Activated CD4-positive, alpha-beta T cell treated with anti-CD3 and anti-CD28 coated beads for 36 hours (primary cell): ENCODE results near the gene SMAD7. TPM values are rescaled to one million over a fixed set of nuclear protein-coding genes. Genes with fewer than 3 reads are reported as not detected.

ENCODE experiments used
- ATAC-seq: fragments of 200-7000 bp; cut with Tn5 transposase; one replicate; pipeline ENCODE4 v1.10.0; 2021; ENCODE audit warnings: mild to moderate bottlenecking, moderate library complexity
- CTCF ChIA-PET: fragments of 350-600 bp; sonication (Branson Sonifier 250); formaldehyde crosslinking; loops from one replicate; lab custom pipeline; 2021; ENCODE audit warnings: antibody characterized with exemption; lab: Charles Lee
- POLR2A ChIA-PET: fragments of 350-600 bp; sonication (Branson Sonifier 250); formaldehyde crosslinking; loops from one replicate; lab custom pipeline; 2021; ENCODE audit warnings: antibody characterized with exemption, inconsistent platforms; lab: Charles Lee
- DNase-seq: peaks from one replicate; pipeline ENCODE4 v3.0.0-alpha.2; 2020
- H3K27ac Mint-ChIP-seq: one replicate; pipeline ENCODE4 v1.8.0; 2021; ENCODE audit warnings: mixed read lengths
- H3K27me3 Mint-ChIP-seq: one replicate; pipeline ENCODE4 v1.8.0; 2021; ENCODE audit warnings: mixed read lengths
- H3K36me3 Mint-ChIP-seq: one replicate; pipeline ENCODE4 v1.8.0; 2021; ENCODE audit warnings: low read depth, mixed read lengths
- H3K4me1 Mint-ChIP-seq: one replicate; pipeline ENCODE4 v1.8.0; 2021; ENCODE audit warnings: mixed read lengths
- H3K4me3 Mint-ChIP-seq: one replicate; pipeline ENCODE4 v1.8.0; 2021; ENCODE audit warnings: mild to moderate bottlenecking, moderate library complexity, mixed read lengths
- H3K9me3 Mint-ChIP-seq: one replicate; pipeline ENCODE4 v1.8.0; 2021; ENCODE audit warnings: low read depth, mixed read lengths
- intact Hi-C, 2 experiments: fragments of 100-400 bp; cut with DNase I in 1 of 2; cut with micrococcal nuclease in 1 of 2; formaldehyde crosslinking; loops; one replicate each; pipeline versions ENCODE4 v1.14.2 to v1.15.1; 2022 to 2024; cut with DNase I, micrococcal nuclease
- total RNA-seq, 2 experiments: library from RNA; stranded (reverse); gene quantifications; one replicate each; pipeline ENCODE4 v1.2.3, GENCODE V29; 2021

Gene SMAD7
- total RNA-seq, 2 experiments from 2014 or later, result 7.2 to 9.3 TPM

DNA sequence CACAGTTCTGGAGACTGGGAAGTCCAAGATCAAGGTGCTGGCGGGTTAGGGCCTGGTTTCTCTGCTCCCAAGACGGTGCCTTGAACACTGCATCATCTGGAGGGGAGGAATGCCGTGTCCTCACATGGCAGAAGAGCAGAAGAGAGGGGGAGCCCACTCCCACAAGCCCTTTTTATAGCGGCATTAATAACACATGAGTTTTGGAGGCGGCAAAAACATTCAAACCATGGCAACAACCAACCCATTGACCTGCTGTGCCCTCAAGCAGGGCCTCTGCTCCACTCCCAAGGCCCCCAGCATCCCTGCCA is 62.0 kb downstream of the SMAD7 start:
- no peak overlapping the region for H3K27ac Mint-ChIP-seq
- ChIA-PET CTCF (interaction anchor here (0.7 kb wide), 1 partner anchor 206 kb away, joined by 5 read pairs; no protein-coding TSS in a partner anchor), POLR2A (no interaction called here)
- no peak for DNase-seq
- intact Hi-C loops, result no loop called here
- ATAC-seq, result no peak
- no peaks in the 10 kb centered on the region for H3K4me1 Mint-ChIP-seq
- H3K27me3 Mint-ChIP-seq, result no peaks in the 10 kb centered on the region
- no peak overlapping the region for H3K4me3 Mint-ChIP-seq
- H3K9me3 Mint-ChIP-seq, result no peaks in the 10 kb centered on the region
- no peaks in the 10 kb centered on the region for H3K36me3 Mint-ChIP-seq

DNA sequence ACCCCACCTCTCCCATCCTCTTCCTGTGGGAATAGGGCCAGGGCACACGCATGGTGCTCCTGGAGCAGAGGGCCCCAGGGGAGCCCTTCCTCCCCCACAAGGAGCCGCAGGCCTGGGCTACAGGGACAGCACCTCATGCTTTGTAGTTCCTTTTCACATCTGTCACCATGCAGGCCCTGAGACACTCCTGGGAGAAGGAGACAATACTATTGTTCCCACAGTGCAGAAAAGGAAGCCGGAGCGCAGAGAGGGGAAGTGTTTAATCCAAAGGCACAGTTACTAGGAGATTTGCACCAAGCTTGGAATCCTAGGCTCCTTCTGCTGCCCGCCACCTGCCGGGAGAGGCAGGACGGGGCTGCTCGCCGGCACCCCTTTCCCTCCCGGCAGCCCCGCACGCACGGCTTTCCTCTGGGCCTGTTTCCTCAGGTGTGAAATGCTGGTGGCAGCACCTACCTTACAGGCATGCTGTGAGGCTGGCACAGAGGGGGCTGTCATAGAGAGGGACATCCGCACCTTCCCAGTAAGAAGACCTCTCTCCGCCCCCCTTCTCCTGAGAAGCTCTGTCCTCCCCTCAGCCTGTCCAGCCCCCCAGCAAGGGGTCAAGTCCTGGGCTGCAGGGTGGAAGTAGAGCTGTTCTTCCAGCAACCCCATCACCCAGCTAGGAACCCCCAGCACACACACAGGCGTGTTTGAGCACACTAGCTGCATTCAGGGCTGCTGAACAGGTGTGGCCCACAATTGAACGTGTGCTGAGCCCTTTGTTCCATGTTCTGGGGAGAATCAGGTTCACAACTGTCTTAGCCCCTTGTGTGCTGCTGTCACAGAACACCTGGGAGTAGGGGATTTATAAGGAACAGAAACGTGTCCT is 62.6 kb downstream of the SMAD7 start:
- no peaks in the 10 kb centered on the region for H3K4me1 Mint-ChIP-seq
- intact Hi-C loops, result no loop called here
- H3K27me3 Mint-ChIP-seq, result no peaks in the 10 kb centered on the region
- ChIA-PET CTCF (interaction anchor here (0.7 kb wide), 1 partner anchor 207 kb away, joined by 5 read pairs; no protein-coding TSS in a partner anchor), POLR2A (no interaction called here)
- ATAC-seq (no peak), DNase-seq (no peak)
- H3K4me3 Mint-ChIP-seq, result no peak overlapping the region
- H3K9me3 Mint-ChIP-seq, result no peaks in the 10 kb centered on the region
- H3K27ac Mint-ChIP-seq, result no peak overlapping the region
- H3K36me3 Mint-ChIP-seq, result no peaks in the 10 kb centered on the region

DNA sequence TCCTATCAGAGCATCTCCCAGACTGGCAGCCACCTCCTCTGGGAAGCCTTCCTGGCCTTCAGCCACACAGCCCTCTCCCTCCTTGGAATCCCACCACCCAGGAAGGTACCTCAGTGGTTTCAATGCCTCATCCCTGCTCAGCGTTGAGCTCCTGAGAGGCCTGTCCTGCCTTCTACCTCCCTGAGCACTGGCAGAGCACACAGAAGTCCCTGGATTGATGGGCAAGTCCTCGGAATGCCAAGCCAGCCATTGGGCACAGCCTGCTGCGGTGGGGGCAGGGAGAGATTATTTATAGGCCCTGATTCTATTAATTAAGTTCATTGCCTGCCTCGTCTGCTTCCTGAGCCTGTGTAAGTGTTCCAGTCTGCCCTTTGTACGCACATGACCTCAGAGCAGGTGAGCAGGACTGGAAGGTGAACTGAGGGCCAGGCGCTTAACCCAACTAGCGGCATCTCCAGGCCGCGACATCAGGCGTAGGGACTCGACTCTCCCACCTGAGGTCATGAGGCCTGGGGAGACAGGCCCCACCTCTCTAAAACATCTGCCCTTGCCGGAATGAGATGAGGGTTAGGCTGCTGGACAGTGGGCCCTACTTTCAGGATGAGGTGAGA is 63.4 kb downstream of the SMAD7 start:
- POLR2A ChIA-PET, result no interaction called here
- ATAC-seq, result no peak
- DNase-seq, result no peak
- CTCF ChIA-PET, result no interaction called here
- H3K36me3 Mint-ChIP-seq, result no peaks in the 10 kb centered on the region
- no peak overlapping the region for H3K4me3 Mint-ChIP-seq
- H3K27me3 Mint-ChIP-seq, result no peaks in the 10 kb centered on the region
- H3K4me1 Mint-ChIP-seq, result no peaks in the 10 kb centered on the region
- intact Hi-C loops, result no loop called here
- H3K9me3 Mint-ChIP-seq, result no peaks in the 10 kb centered on the region
- H3K27ac Mint-ChIP-seq, result no peak overlapping the region

DNA sequence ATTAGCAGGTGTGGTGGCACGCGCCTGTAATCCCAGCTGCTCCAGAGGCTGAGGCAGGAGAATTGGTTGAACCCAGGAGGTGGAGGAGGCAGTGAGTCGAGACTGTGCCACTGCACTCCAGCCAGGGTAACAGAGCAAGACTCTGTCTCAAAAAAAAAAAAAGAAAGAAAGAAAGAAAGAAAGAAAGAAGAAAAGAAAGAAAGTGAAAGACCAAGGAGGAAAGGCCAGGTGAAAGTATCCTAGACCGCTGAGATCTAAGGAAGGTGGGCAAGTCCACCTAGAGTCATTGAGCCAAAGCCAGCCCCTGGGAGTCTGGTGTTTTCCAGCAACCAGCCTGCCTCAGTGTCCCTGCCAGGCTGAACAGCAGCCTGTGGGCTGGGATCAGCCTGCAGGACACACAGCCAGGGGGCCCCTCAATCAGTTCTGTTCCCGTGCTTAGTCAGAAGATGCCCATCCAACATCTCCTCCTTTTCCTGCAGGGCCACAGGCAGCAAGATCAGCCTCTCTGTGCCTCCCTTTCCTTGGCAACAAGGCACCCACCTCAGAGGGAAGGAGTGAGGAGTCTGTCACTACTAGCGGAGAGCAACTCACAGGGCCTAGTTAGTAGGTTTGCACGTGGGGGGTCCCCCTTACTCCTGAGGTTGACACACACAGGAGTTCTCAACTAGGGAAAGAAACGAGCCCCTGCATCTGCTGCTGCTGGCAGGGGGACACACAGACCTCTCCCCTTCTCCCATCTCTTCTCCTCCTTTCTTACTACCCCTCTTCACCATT is 64.1 kb downstream of the SMAD7 start:
- Mint-ChIP-seq H3K27me3 (no peaks in the 10 kb centered on the region), H3K27ac (no peak overlapping the region), H3K36me3 (no peaks in the 10 kb centered on the region), H3K4me3 (no peak overlapping the region), H3K4me1 (no peaks in the 10 kb centered on the region), H3K9me3 (no peaks in the 10 kb centered on the region)
- POLR2A ChIA-PET, result no interaction called here
- CTCF ChIA-PET, result no interaction called here
- DNase-seq, result no peak
- intact Hi-C loops, result no loop called here
- ATAC-seq, result no peak

DNA sequence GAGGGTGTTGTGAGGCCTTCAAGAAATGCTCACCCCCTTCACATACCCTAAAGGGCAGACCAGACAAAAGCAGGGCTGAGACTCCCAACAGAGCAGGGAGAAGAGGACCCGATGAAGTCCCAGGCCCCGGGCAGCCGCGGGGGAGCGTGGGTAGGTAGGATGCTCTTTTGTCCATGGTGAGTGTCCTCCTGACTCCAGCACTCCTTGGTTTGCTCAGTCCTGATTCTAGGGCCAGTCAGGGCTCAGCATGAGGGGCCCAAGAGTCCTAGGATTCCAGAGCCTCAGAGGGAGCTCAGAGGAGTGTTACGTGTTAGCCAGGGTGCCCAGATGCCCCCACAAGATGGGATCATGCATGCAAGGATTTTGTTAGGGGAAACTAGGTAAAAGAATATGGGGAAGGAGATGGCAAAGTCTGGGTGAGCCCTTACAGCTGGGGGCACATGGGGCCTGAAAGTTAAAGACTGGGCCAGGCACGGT is 64.8 kb downstream of the SMAD7 start:
- intact Hi-C loops, result no loop called here
- H3K4me1 Mint-ChIP-seq, result no peaks in the 10 kb centered on the region

DNA sequence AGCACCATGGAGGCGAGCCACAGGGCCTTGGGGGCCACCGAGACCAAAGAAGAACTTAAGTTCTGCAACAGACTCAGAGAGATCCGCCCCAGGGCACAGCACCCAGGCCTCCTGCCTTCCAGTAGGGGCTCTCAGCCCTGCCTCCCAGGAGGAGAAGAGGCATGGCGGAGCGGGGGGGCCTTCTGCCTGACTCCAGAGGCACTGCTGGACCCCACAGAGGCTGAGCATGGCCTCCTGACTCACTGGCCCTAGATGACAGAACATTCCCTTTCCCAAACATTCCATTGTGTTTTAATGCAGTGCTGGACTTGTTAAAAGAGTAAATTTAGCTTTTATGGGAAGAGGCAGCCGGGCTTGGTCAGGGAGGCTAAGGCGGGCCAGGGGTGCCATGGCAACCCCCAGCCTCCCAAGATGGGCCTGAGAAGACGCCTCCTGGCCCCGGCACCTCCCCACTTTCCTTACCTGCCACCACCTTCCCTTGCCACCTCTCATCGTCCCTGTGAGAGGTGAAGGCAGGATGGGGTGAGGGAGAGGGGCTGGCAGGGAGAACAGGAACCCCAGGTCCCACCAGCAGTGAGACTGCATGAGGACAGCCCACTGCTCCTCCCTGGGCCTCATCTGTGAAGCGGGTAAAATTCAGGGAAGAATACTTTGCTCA is 65.4 kb downstream of the SMAD7 start:
- intact Hi-C loops, result no loop called here
- Mint-ChIP-seq H3K9me3 (no peaks in the 10 kb centered on the region), H3K4me3 (no peak overlapping the region), H3K4me1 (peaks cover 3% of the 10 kb centered on the region), H3K36me3 (no peaks in the 10 kb centered on the region), H3K27ac (no peak overlapping the region), H3K27me3 (no peaks in the 10 kb centered on the region)
- ChIA-PET CTCF (interaction anchor here (0.6 kb wide), 1 partner anchor 27 kb away, joined by 3 read pairs; no protein-coding TSS in a partner anchor), POLR2A (no interaction called here)
- ATAC-seq, result no peak
- no peak for DNase-seq

More for the DNA sequence above, 64.8 kb downstream of the SMAD7 start:
- ChIA-PET POLR2A (no interaction called here), CTCF (interaction anchor here (0.6 kb wide), 1 partner anchor 26 kb away, joined by 3 read pairs; no protein-coding TSS in a partner anchor)
- DNase-seq (no peak), ATAC-seq (no peak)
- Mint-ChIP-seq H3K36me3 (no peaks in the 10 kb centered on the region), H3K9me3 (no peaks in the 10 kb centered on the region), H3K27ac (no peak overlapping the region), H3K4me3 (no peak overlapping the region), H3K27me3 (no peaks in the 10 kb centered on the region)

DNA sequence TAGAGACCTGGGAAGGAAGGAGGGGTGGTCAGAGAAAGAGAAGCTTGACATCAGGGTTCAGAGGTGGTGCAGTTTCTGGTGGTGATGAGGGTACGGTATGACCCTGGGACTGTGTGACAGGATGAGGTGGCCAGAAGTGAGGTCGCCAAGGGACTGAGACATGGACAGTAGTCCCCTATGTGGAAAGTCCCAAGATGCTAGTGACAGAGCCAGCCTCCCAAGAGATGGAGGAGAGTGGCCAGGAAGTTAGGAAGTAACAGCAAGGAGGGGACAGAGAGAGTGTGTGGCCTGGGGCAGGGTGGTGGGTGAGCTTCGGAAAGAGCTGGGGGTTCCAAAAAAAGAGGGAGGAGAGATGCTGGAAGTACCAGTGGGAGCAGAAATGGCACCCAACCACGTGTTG is 66.0 kb downstream of the SMAD7 start:
- Mint-ChIP-seq H3K27me3 (no peaks in the 10 kb centered on the region), H3K27ac (no peak overlapping the region), H3K4me3 (no peak overlapping the region), H3K36me3 (no peaks in the 10 kb centered on the region), H3K9me3 (no peaks in the 10 kb centered on the region), H3K4me1 (peaks cover 3% of the 10 kb centered on the region)
- no peak for DNase-seq
- POLR2A ChIA-PET, result no interaction called here
- ATAC-seq, result no peak
- intact Hi-C loops, result no loop called here
- CTCF ChIA-PET, result interaction anchor here (0.6 kb wide), 1 partner anchor 44 kb away, joined by 3 read pairs; no protein-coding TSS in a partner anchor

DNA sequence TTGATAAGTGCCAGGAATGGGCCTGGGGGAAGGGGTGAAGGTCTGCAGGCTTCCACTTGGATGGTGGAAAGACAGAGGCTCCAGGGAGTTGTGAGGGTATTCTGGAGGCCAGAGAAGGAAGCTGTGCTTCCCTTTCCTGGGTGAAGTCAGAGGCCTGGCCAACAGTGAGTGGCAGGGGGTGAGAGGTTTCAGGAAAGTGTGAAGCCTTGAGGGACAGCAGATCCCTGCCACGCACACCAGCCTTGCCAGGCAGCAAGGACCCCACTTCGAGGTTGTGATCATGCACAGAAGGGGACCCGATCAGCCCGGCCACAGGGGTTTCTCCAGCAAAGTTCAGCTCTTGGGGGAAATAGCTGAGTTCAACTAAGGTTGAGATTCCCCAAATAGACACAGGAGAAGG is 66.5 kb downstream of the SMAD7 start:
- no peaks in the 10 kb centered on the region for H3K27me3 Mint-ChIP-seq
- POLR2A ChIA-PET, result no interaction called here

DNA sequence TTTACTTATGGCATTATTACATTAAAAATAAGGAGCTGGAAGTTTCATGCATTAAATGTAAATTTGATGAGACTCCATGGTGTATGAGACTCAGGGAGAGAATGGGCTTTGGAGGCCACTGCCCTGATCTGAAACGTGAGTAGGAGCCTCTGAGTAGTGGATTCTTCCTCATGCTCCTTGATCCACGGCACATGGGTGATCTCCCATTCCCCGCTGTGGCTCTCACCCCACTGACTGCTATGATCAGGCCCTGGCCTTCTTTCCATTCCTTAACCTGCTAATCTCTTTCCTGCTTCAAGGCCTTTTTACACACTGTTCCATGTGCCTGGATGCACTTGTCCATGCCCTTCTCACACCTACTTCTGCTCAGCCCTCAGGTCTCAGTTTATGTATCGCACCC is 68.4 kb downstream of the SMAD7 start:
- no peaks in the 10 kb centered on the region for H3K36me3 Mint-ChIP-seq
- H3K27ac Mint-ChIP-seq, result no peak overlapping the region
- ATAC-seq (no peak), DNase-seq (no peak)
- no peaks in the 10 kb centered on the region for H3K27me3 Mint-ChIP-seq
- peaks cover 3% of the 10 kb centered on the region for H3K4me1 Mint-ChIP-seq
- intact Hi-C loops, result no loop called here
- ChIA-PET POLR2A (no interaction called here), CTCF (no interaction called here)
- no peaks in the 10 kb centered on the region for H3K9me3 Mint-ChIP-seq
- no peak overlapping the region for H3K4me3 Mint-ChIP-seq

More for the DNA sequence above, 66.5 kb downstream of the SMAD7 start:
- intact Hi-C loops, result no loop called here
- Mint-ChIP-seq H3K27ac (no peak overlapping the region), H3K4me3 (no peak overlapping the region), H3K36me3 (no peaks in the 10 kb centered on the region), H3K9me3 (no peaks in the 10 kb centered on the region), H3K4me1 (peaks cover 3% of the 10 kb centered on the region)
- no peak for ATAC-seq
- DNase-seq, result no peak
- CTCF ChIA-PET, result interaction anchor here (0.6 kb wide), 1 partner anchor 44 kb away, joined by 3 read pairs; no protein-coding TSS in a partner anchor

DNA sequence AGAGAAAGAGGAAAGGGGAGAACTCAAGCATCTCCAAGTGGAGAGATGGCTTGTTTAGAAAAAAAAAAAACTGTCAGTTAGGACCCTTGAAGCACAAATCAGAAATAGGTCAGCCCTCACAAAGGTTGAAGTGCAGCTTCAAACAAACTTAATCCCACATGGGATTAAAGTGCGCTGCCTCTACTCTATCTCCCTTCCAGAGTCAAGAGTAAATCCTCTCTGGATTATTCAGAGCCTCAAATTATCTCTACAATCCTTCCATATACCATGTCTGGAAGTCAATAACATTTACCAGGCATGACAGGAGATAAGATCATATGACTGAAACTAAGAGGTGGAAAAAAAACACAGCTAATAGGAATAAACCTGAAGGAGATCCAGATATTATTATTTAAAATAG is 69.8 kb downstream of the SMAD7 start:
- ATAC-seq, result no peak
- no peaks in the 10 kb centered on the region for H3K27me3 Mint-ChIP-seq
- intact Hi-C loops, result no loop called here
- no peak overlapping the region for H3K27ac Mint-ChIP-seq
- DNase-seq, result no peak
- H3K4me3 Mint-ChIP-seq, result no peak overlapping the region
- no peaks in the 10 kb centered on the region for H3K36me3 Mint-ChIP-seq
- peaks cover 3% of the 10 kb centered on the region for H3K4me1 Mint-ChIP-seq
- ChIA-PET POLR2A (no interaction called here), CTCF (no interaction called here)
- no peaks in the 10 kb centered on the region for H3K9me3 Mint-ChIP-seq

DNA sequence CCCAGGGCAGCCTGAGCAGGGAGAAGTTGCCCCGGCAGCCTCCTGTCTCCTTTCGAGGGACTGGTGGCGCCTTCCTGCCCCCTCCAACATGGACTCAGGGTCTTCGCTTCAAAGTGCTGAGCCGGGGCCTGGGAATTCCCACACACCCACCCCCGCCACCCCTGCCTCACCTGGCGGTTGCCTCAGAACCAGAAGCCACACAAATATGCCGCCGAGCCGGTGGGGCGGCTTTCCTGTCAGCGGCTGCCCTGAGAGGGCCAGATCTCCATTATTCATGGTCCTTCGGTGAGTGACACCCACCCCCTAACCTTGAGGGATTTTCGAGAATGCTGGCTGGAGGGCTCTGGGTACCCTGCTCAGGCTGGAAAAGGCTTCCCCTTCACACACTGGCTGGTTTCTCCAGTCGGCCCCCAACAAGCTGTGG is 71.7 kb downstream of the SMAD7 start:
- peaks cover 3% of the 10 kb centered on the region for H3K4me1 Mint-ChIP-seq
- DNase-seq, result no peak
- no peak overlapping the region for H3K4me3 Mint-ChIP-seq
- no peaks in the 10 kb centered on the region for H3K27me3 Mint-ChIP-seq
- H3K9me3 Mint-ChIP-seq, result no peaks in the 10 kb centered on the region
- H3K27ac Mint-ChIP-seq, result no peak overlapping the region
- no peaks in the 10 kb centered on the region for H3K36me3 Mint-ChIP-seq
- ChIA-PET POLR2A (no interaction called here), CTCF (no interaction called here)
- no peak for ATAC-seq
- intact Hi-C loops, result no loop called here
